H1 (cell line): ENCODE measurements around the gene DERL3. TPM values are rescaled to one million over a fixed set of nuclear protein-coding genes. Genes with fewer than 3 reads are reported as not detected.

ENCODE experiments used
- CTCF ChIA-PET: fragments of 300-600 bp; sonication (Branson Sonifier 250); formaldehyde crosslinking; loops from one replicate; lab custom pipeline; 2021; ENCODE audit not compliant: partially characterized antibody; lab: Charles Lee
- POLR2A ChIA-PET: fragments of 300-600 bp; sonication (Branson Sonifier 250); formaldehyde crosslinking; loops from one replicate; lab custom pipeline; 2021; ENCODE audit warnings: inconsistent platforms; ENCODE audit not compliant: partially characterized antibody; lab: Charles Lee
- DNase-seq, 2 experiments: peaks; one replicate each; pipeline versions ENCODE4 v3.0.0 to v3.0.0-alpha.2; 2010 to 2022; ENCODE audit warnings: low spot score in 2 of 2, low read depth in 1 of 2, mixed read lengths in 1 of 2
- FAIRE-seq: peaks from 2 replicates; lab custom pipeline; 2011; peaks lifted over from hg19 to GRCh38; lab: Jason Lieb, UNC
- H2AFZ ChIP-seq: 2 replicates; pipeline ENCODE4 v1.8.1; 2012; ENCODE audit warnings: low read length, inconsistent platforms
- H2AK5ac ChIP-seq: 2 replicates; pipeline ENCODE4 v1.6.1; 2013; ENCODE audit warnings: low read depth, low read length
- H2BK120ac ChIP-seq: replicated peaks from 2 replicates; pipeline ENCODE3; 2013; ENCODE audit warnings: low read depth, low read length, inconsistent platforms
- H2BK12ac ChIP-seq: 2 replicates; pipeline ENCODE4 v1.6.1; 2013; ENCODE audit warnings: low read depth, low read length
- H2BK15ac ChIP-seq: 2 replicates; pipeline ENCODE4 v1.6.1; 2013; ENCODE audit warnings: low read length
- H2BK20ac ChIP-seq: 2 replicates; pipeline ENCODE4 v1.6.1; 2013; ENCODE audit warnings: low read length
- H2BK5ac ChIP-seq: 2 replicates; pipeline ENCODE4 v1.6.1; 2013; ENCODE audit warnings: low read depth, low read length
- H3K14ac ChIP-seq: 2 replicates; pipeline ENCODE4 v1.6.1; 2013; ENCODE audit warnings: inconsistent platforms; ENCODE audit not compliant: insufficient read length
- H3K18ac ChIP-seq: 2 replicates; pipeline ENCODE4 v1.6.1; 2013; ENCODE audit warnings: low read length; ENCODE audit errors: extremely low read depth
- H3K23ac ChIP-seq: 2 replicates; pipeline ENCODE4 v1.6.1; 2013; ENCODE audit warnings: inconsistent platforms; ENCODE audit not compliant: insufficient read length
- H3K23me2 ChIP-seq: 2 replicates; pipeline ENCODE4 v1.6.1; 2013; ENCODE audit warnings: low read depth, low read length
- H3K27ac ChIP-seq: 2 replicates; pipeline ENCODE4 v1.6.1; 2011; ENCODE audit warnings: low read depth, low read length, inconsistent platforms
- H3K27me3 ChIP-seq, 4 experiments: replicated peaks in 1 of 4; 1 replicate in 1 of 4; 2 replicates in 3 of 4; pipeline versions ENCODE4 v1.6.1 to v1.8.1; 2011 to 2013; ENCODE audit warnings: low read length in 3 of 4, mild to moderate bottlenecking in 3 of 4, inconsistent platforms in 2 of 4, mixed read lengths in 2 of 4, moderate library complexity in 1 of 4; ENCODE audit not compliant: control insufficient read depth in 3 of 4, insufficient read depth in 3 of 4; ENCODE audit errors: extremely low read depth in 1 of 4
- H3K36me3 ChIP-seq, 4 experiments: 2 replicates each; pipeline versions ENCODE4 v1.6.1 to v1.8.1; 2011 to 2013; ENCODE audit warnings: mild to moderate bottlenecking in 4 of 4, low read length in 3 of 4, moderate library complexity in 2 of 4, control low read depth in 1 of 4, inconsistent platforms in 1 of 4; ENCODE audit not compliant: insufficient read depth in 4 of 4, control insufficient read depth in 2 of 4
- H3K4ac ChIP-seq: replicated peaks from 2 replicates; pipeline ENCODE3; 2013; ENCODE audit warnings: low read length, low read depth, mixed read lengths, inconsistent platforms; ENCODE audit not compliant: insufficient read length
- H3K4me1 ChIP-seq, 4 experiments: replicated peaks in 1 of 4; 1 replicate in 1 of 4; 2 replicates in 3 of 4; pipeline versions ENCODE4 v1.6.1 to v1.8.1; 2011 to 2013; ENCODE audit warnings: low read length in 3 of 4, inconsistent platforms in 2 of 4, mixed read lengths in 1 of 4; ENCODE audit not compliant: insufficient read depth in 4 of 4, control insufficient read depth in 3 of 4
- H3K4me2 ChIP-seq, 2 experiments: 2 replicates each; pipeline versions ENCODE4 v1.6.1 to v1.8.1; 2011 to 2013; ENCODE audit warnings: low read depth in 2 of 2, low read length in 2 of 2, control low read depth in 1 of 2, inconsistent platforms in 1 of 2, mild to moderate bottlenecking in 1 of 2; ENCODE audit not compliant: insufficient read depth in 1 of 2
- H3K4me3 ChIP-seq, 4 experiments: fragments of 200-600, 300-600 bp in 1 of 4; sonication (generic), shearing (Covaris generic), sonication (Bioruptor Twin) in 1 of 4; 2 replicates each; pipeline versions ENCODE4 v1.5.1 to v1.8.1; 2011 to 2016; ENCODE audit warnings: low read length in 4 of 4, low read depth in 3 of 4, control low read depth in 2 of 4, inconsistent platforms in 2 of 4, mild to moderate bottlenecking in 2 of 4, mixed read lengths in 1 of 4, moderate library complexity in 1 of 4; ENCODE audit not compliant: insufficient read depth in 2 of 4; ENCODE audit errors: extremely low read depth in 1 of 4
- H3K56ac ChIP-seq: replicated peaks from 2 replicates; pipeline ENCODE3; 2013; ENCODE audit warnings: low read depth, mild to moderate bottlenecking, mixed read lengths, low read length, inconsistent platforms; ENCODE audit not compliant: insufficient read length
- H3K79me1 ChIP-seq: 2 replicates; pipeline ENCODE4 v1.6.1; 2013; ENCODE audit warnings: low read depth, low read length, control low read depth
- H3K79me2 ChIP-seq, 2 experiments: 2 replicates each; pipeline versions ENCODE4 v1.6.1 to v1.8.1; 2012 to 2013; ENCODE audit warnings: low read length in 2 of 2, mild to moderate bottlenecking in 2 of 2, inconsistent platforms in 1 of 2; ENCODE audit not compliant: insufficient read depth in 2 of 2, control insufficient read depth in 1 of 2
- H3K9ac ChIP-seq, 4 experiments: replicated peaks in 1 of 4; 1 replicate in 1 of 4; 2 replicates in 3 of 4; pipeline versions ENCODE4 v1.6.1 to v1.8.1; 2011 to 2013; ENCODE audit warnings: low read depth in 3 of 4, low read length in 3 of 4, control low read depth in 2 of 4, mild to moderate bottlenecking in 2 of 4, moderate library complexity in 2 of 4, inconsistent platforms in 1 of 4; ENCODE audit errors: extremely low read depth in 1 of 4
- H3K9me3 ChIP-seq, 2 experiments: 2 replicates each; pipeline versions ENCODE4 v1.6.1 to v1.8.1; 2012 to 2013; ENCODE audit warnings: mild to moderate bottlenecking in 2 of 2, moderate library complexity in 2 of 2, control low read depth in 1 of 2, inconsistent platforms in 1 of 2, low read depth in 1 of 2, low read length in 1 of 2, mixed read lengths in 1 of 2; ENCODE audit not compliant: insufficient read depth in 2 of 2
- H4K20me1 ChIP-seq, 2 experiments: replicated peaks in 1 of 2; 2 replicates each; pipeline versions ENCODE3 to v1.8.1; 2011 to 2013; ENCODE audit warnings: inconsistent platforms in 2 of 2, low read length in 2 of 2, mild to moderate bottlenecking in 1 of 2; ENCODE audit not compliant: insufficient read depth in 2 of 2, control insufficient read depth in 1 of 2
- H4K5ac ChIP-seq: 2 replicates; pipeline ENCODE4 v1.6.1; 2013; ENCODE audit warnings: low read length, low read depth, mixed read lengths, inconsistent platforms; ENCODE audit not compliant: insufficient read length
- H4K8ac ChIP-seq: 2 replicates; pipeline ENCODE4 v1.8.0; 2013; ENCODE audit warnings: mild to moderate bottlenecking, moderate library complexity, low read length, inconsistent platforms; ENCODE audit not compliant: insufficient read depth; ENCODE audit errors: extremely low read depth
- H4K91ac ChIP-seq: replicated peaks from 2 replicates; pipeline ENCODE3; 2013; ENCODE audit warnings: low read length, mixed read lengths, inconsistent platforms; ENCODE audit not compliant: insufficient read length
- EGR1 ChIP-seq: IDR thresholded peaks from 2 replicates; pipeline ENCODE4 v1.6.1; 2011; ENCODE audit warnings: low read depth, low read length, borderline replicate concordance
- EP300 ChIP-seq, 2 experiments: IDR thresholded peaks; 1 replicate in 1 of 2; 2 replicates in 1 of 2; pipeline ENCODE4 v1.6.1; 2011 to 2012; ENCODE audit warnings: low read depth in 2 of 2, low read length in 2 of 2, mild to moderate bottlenecking in 2 of 2, borderline replicate concordance in 1 of 2, inconsistent platforms in 1 of 2, moderate library complexity in 1 of 2
- HDAC2 ChIP-seq, 2 experiments: fragments of 300-600 bp in 1 of 2; sonication (generic) in 1 of 2; IDR thresholded peaks; 2 replicates each; pipeline ENCODE4 v1.6.1; 2011 to 2012; ENCODE audit warnings: low read depth in 2 of 2, low read length in 2 of 2, mild to moderate bottlenecking in 2 of 2, moderate library complexity in 2 of 2, borderline replicate concordance in 1 of 2, inconsistent platforms in 1 of 2
- MAFK ChIP-seq: IDR thresholded peaks from 2 replicates; pipeline ENCODE4 v1.6.1; 2012; ENCODE audit warnings: low read depth, mild to moderate bottlenecking, improper control_type of control experiment, low read length
- PHF8 ChIP-seq: fragments of 200-600 bp; sonication (generic); conservative IDR thresholded peaks from 2 replicates; pipeline ENCODE4 v1.7.1; 2012; ENCODE audit warnings: low read depth, mild to moderate bottlenecking, inconsistent platforms, low read length, moderate library complexity
- YY1 ChIP-seq: IDR thresholded peaks from 2 replicates; pipeline ENCODE4 v1.6.1; 2011; ENCODE audit warnings: low read depth, mild to moderate bottlenecking, low read length
- WGBS, 2 experiments: shearing (Covaris generic) in 1 of 2; methylation state at CpG; one replicate each; pipeline versions ENCODE4 v1.1.6 to v1.1.7; 2013 to 2015; ENCODE audit warnings: low lambda C conversion rate in 2 of 2, mixed read lengths in 2 of 2, inconsistent platforms in 1 of 2, low coverage in 1 of 2, missing lambda C conversion rate in 1 of 2; ENCODE audit not compliant: insufficient replicate concordance in 2 of 2, insufficient coverage in 1 of 2, insufficient read length in 1 of 2; ENCODE audit errors: extremely low coverage in 1 of 2, missing lambda C conversion rate in 1 of 2; 5-methylcytosine and 5-hydroxymethylcytosine counted together
- polyA plus RNA-seq, 7 experiments: library from polyadenylated mRNA; depleted of rRNA in 3 of 7; stranded (reverse) in 5 of 7; unstranded in 2 of 7; fragments of >200 nt in 5 of 7; fragments of 200-250 nt in 2 of 7; gene quantifications; 1 replicate in 5 of 7; 2 replicates in 1 of 7; 4 replicates in 1 of 7; pipeline versions ENCODE4 v1.2.1 to v1.2.3, GENCODE V29; 2011 to 2013; ENCODE audit warnings: missing spikeins in 2 of 7, mixed read lengths in 2 of 7
- total RNA-seq: library from RNA; stranded (reverse); fragmentation: NEBNext Ultra II Directional; extraction: Animal tissue kit (Norgen Biotek cat#: 25700); gene quantifications from 2 replicates; pipeline ENCODE4 v1.2.1, GENCODE V29; 2021

DERL3 gene
- total and polyA plus RNA-seq, 2 of the 8 experiments (the other 6 are each of a cell fraction or from before 2014, with no cell fraction given), result 8.7 to 19.5 TPM

- no peak for TF ChIP-seq PHF8
- TF ChIP-seq YY1, result no peak
- no peak for TF ChIP-seq MAFK
- no peak for TF ChIP-seq HDAC2 (IDR thresholded peaks at IDR 0.05; ENCODE audit: borderline replicate concordance in 1 of 2, low read depth in 2 of 2, low read length in 2 of 2)
- no peak for TF ChIP-seq EGR1
- TF ChIP-seq EP300 (IDR thresholded peaks at IDR 0.05; ENCODE audit: borderline replicate concordance in 1 of 2, low read depth in 2 of 2, low read length in 2 of 2), result no peak
- Histone ChIP-seq H3K14ac (no peak overlapping the region), H3K27me3 (no peaks in the 10 kb centered on the region), H3K9ac (no peak overlapping the region), H3K4ac (no peak overlapping the region), H3K4me1 (no peaks in the 10 kb centered on the region), H3K79me1 (no peaks in the 10 kb centered on the region; the same call in 1 of the 2 replicates), H3K4me2 (no peak overlapping the region), H2BK15ac (no peak overlapping the region), H4K5ac (no peak overlapping the region), H4K8ac (no peak overlapping the region), H3K56ac (no peak overlapping the region), H3K23me2 (no peaks in the 10 kb centered on the region), H4K91ac (no peak overlapping the region), H2BK5ac (no peak overlapping the region), H4K20me1 (peaks cover 0 to 10% of the 10 kb centered on the region in 2 experiments), H2BK120ac (no peak overlapping the region), H3K27ac (no peak overlapping the region), H2AFZ (no peak overlapping the region), H3K9me3 (no peaks in the 10 kb centered on the region), H3K23ac (no peak overlapping the region), H3K36me3 (peaks cover 16 to 50% (median 39%) of the 10 kb centered on the region in 4 experiments; a peak in 6 of 8 replicates), H2AK5ac (no peak overlapping the region), H2BK20ac (no peak overlapping the region), H3K18ac (no peak overlapping the region), H2BK12ac (no peak overlapping the region), H3K79me2 (no peaks in the 10 kb centered on the region), H3K4me3 (no peak overlapping the region)
- 100% methylated on average over 1 of the region's 1 CpG; no CpG with 5 or more reads in 1 of the 2 experiments for WGBS, 2 experiments
- no peak for FAIRE-seq
- DNase-seq, result no peak
- ChIA-PET CTCF (no interaction called here), POLR2A (no interaction called here)
Observed at GRCh38 chr22:23806837-23807236, 32.0 kb downstream of the DERL3 start.
